Kidney epithelial cell (primary cell): ENCODE results near the gene STARD4. TPM values are rescaled to one million over a fixed set of nuclear protein-coding genes. Genes with fewer than 3 reads are reported as not detected.

Experiments used
- DNase-seq: peaks from one replicate; pipeline ENCODE4 v3.0.0-alpha.2; 2010; ENCODE audit warnings: low read depth
- H3K27me3 ChIP-seq: 2 replicates; pipeline ENCODE4 v1.6.0; 2011; ENCODE audit warnings: low read length; ENCODE audit not compliant: control insufficient read depth, insufficient read depth
- H3K36me3 ChIP-seq: 2 replicates; pipeline ENCODE4 v1.5.1; 2011; ENCODE audit warnings: low read length; ENCODE audit not compliant: control insufficient read depth, insufficient read depth
- H3K4me3 ChIP-seq: 2 replicates; pipeline ENCODE4 v1.5.1; 2011; ENCODE audit warnings: low read depth, mild to moderate bottlenecking, control low read depth, low read length
- total RNA-seq: library from RNA; depleted of rRNA; stranded (reverse); fragments of >200 nt; gene quantifications from 2 replicates; pipeline ENCODE4 v1.2.3, GENCODE V29; 2015
- TF ChIP-seq, protein P1 (sequence below): IDR thresholded peaks from 2 replicates; pipeline ENCODE4 v1.5.1; 2011; ENCODE audit warnings: mild to moderate bottlenecking, moderate library complexity, low read length, control low read depth, inconsistent platforms; ENCODE audit not compliant: insufficient read depth, poor library complexity, severe bottlenecking

The STARD4 gene
- total RNA-seq, 1 donor from 2014 or later, result 56.1 TPM

DNA sequence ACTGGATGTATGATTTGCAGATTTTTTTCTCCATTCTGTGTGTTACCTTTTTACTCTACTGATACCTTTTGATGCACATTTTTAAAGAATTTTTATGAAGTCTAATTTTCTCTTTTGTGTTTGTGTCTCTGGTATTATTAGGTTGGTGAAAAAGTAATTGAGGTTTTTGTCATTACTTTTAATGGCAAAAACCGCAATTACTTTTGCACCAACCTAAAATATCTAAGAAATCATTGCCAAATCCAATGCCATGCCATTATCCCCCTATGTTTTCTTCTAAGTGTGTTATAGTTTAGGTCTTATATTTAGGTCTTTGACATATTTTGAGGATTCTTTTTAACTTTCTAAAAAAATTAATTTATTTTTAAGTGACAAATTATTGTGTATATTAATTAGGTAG, 43.4 kb upstream of the STARD4 start:
- DNase-seq, result no peak
- H3K36me3 ChIP-seq, result no peaks in the 10 kb centered on the region
- H3K4me3 ChIP-seq, result no peak overlapping the region
- no peaks in the 10 kb centered on the region for H3K27me3 ChIP-seq
- TF ChIP-seq, protein P1, sequence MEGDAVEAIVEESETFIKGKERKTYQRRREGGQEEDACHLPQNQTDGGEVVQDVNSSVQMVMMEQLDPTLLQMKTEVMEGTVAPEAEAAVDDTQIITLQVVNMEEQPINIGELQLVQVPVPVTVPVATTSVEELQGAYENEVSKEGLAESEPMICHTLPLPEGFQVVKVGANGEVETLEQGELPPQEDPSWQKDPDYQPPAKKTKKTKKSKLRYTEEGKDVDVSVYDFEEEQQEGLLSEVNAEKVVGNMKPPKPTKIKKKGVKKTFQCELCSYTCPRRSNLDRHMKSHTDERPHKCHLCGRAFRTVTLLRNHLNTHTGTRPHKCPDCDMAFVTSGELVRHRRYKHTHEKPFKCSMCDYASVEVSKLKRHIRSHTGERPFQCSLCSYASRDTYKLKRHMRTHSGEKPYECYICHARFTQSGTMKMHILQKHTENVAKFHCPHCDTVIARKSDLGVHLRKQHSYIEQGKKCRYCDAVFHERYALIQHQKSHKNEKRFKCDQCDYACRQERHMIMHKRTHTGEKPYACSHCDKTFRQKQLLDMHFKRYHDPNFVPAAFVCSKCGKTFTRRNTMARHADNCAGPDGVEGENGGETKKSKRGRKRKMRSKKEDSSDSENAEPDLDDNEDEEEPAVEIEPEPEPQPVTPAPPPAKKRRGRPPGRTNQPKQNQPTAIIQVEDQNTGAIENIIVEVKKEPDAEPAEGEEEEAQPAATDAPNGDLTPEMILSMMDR, result no peak

DNA sequence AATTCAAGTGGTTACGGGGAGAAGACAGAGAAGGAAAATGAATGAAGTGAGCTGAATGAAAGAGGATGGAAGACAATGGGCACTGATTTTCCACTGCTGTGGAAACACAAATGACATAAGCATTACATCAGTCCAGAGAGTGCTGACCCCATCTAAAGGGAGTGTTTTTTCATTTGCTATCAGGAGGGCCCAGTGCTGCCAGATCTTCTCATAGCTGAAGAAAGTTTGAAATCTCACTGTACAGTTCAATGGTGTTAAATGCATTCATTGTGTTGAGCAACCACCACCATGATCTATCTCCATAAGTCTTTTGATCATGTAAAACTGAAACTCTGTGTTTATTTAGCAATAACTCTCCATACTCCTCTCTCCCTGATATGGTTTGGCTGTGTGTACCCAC, 41.5 kb upstream of the STARD4 start:
- Histone ChIP-seq H3K36me3 (no peaks in the 10 kb centered on the region), H3K4me3 (no peak overlapping the region), H3K27me3 (no peaks in the 10 kb centered on the region)
- TF ChIP-seq, protein P1, result no peak
- DNase-seq, result no peak

DNA sequence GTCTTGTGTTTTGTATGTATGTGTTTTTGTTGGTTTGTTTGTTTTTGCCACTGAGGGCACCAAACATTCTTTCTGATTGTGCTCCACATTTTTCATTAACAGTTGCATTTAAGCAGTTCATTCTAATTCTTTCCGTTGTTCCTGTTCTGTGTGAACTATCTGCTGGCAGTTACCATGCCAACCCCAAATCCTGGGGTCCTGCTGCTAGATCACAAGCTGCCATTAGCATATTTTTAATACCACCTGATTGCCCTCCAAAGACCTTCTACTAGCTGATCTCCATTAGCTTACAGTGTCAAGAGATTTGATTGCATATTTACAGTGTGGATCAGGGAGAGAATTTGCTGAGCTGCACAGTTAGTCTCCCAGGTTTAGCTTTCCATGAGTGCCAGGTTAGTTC, 40.6 kb upstream of the STARD4 start:
- Histone ChIP-seq H3K36me3 (no peaks in the 10 kb centered on the region), H3K27me3 (no peaks in the 10 kb centered on the region), H3K4me3 (no peak overlapping the region)
- no peak for DNase-seq
- TF ChIP-seq, protein P1, result no peak

DNA sequence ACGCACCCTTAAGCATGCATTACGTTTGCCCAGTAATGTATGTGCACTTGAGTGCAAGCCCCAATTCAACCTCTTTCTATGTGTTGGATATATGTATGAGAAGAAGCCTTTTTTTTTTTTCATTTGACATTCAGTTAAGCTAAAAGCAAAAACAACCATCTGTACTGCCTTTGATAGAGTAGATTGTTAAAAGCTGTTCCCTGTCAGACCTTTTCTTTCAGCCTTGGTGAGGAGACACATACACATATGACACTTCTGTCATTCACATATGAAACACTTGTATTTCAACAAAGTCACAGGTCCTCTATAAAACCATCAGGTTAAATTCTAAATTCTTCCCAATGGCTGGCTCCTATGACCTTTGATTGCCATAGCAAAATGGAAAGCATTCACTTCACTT, 40.2 kb upstream of the STARD4 start:
- DNase-seq, result no peak
- H3K4me3 ChIP-seq, result no peak overlapping the region
- TF ChIP-seq, protein P1, result no peak
- H3K27me3 ChIP-seq, result no peaks in the 10 kb centered on the region
- H3K36me3 ChIP-seq, result no peaks in the 10 kb centered on the region

DNA sequence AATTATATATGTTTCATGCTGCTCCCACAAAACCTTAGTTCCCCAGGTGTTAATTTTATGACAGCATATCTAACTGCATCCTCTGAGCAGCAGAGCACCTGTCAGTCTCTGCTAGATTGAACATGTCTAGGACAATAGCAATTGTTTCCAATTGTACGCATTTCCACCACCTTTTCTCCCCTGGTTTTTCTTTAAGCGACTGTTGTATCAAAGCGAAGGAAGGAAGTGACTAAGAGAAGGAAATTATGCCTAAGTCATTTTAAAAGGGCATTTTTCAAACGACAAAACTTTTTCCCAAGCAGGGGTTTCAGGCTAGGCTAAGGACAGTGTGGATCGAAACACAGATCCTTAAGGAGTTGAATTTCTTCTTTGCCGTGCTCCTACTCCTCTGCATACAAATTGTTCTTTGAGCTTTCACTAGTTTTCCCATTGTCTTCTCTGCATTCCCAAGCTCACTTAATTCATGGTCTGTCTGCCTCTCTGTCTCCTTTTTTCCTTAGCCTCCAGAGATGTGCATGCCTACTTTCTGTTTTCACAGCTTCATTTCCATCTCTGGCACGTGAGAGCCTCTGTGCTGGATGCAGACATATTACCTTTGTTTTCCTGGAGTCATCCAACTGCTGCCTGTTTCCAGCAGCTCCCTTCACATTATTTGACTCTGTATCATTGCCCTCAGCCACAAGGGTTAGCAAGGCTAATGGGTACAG, 39.4 kb upstream of the STARD4 start:
- TF ChIP-seq, protein P1, result no peak
- no peaks in the 10 kb centered on the region for H3K36me3 ChIP-seq
- no peak overlapping the region for H3K4me3 ChIP-seq
- H3K27me3 ChIP-seq, result no peaks in the 10 kb centered on the region
- no peak for DNase-seq

DNA sequence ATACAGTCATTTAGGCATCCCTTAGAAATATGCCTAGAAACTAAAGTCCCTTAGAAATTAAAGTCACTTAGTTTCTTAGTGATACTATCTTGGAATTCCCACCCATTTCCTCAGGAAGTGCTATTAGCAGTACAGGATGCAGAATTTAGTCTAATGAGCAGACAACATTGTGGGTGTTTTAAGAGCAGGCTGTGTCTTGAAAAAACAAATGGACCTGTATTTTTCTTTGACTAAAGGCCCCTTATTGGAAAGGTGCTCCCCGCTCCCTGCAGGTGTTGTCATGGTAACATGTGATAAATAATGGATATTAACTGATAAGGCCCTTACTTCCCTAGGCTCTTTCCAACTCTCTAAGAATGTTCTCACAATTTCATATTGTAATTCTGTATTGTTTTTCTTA, 38.8 kb upstream of the STARD4 start:
- Histone ChIP-seq H3K27me3 (no peaks in the 10 kb centered on the region), H3K4me3 (no peak overlapping the region), H3K36me3 (no peaks in the 10 kb centered on the region)
- TF ChIP-seq, protein P1, result no peak
- no peak for DNase-seq
